VCaP (cell line): ENCODE results near the gene DRG2.

Experiments
- H3K27ac ChIP-seq: fragments of 450-650 bp; 2 replicates; pipeline ENCODE4 v1.5.1; 2017
- TF ChIP-seq, protein P1 (sequence below): fragments of 450-650 bp; conservative IDR thresholded peaks from 2 replicates; pipeline ENCODE4 v1.5.1; 2017; ENCODE audit warnings: mild to moderate bottlenecking, moderate library complexity

DRG2 gene

DNA sequence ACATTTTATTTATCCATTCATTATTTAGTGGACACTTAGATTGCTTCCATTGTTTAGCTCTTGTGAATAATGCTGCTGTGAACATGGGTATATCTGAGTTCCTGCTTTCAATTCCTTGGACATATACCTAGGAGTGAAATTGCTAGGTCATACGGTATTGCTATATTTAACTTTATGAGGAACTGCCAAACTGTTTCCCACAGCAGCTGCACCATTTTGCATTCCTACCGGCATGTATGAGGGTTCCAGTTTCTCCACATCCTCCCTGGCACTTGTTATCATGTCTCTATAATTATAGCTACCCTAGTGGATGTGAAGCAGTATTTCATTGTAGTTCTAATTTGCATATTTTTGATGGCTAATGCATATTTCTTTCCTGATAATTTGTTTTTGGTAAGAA is 23.7 kb upstream of the DRG2 start:
- H3K27ac ChIP-seq: no peak overlapping the region
- TF ChIP-seq, protein P1, sequence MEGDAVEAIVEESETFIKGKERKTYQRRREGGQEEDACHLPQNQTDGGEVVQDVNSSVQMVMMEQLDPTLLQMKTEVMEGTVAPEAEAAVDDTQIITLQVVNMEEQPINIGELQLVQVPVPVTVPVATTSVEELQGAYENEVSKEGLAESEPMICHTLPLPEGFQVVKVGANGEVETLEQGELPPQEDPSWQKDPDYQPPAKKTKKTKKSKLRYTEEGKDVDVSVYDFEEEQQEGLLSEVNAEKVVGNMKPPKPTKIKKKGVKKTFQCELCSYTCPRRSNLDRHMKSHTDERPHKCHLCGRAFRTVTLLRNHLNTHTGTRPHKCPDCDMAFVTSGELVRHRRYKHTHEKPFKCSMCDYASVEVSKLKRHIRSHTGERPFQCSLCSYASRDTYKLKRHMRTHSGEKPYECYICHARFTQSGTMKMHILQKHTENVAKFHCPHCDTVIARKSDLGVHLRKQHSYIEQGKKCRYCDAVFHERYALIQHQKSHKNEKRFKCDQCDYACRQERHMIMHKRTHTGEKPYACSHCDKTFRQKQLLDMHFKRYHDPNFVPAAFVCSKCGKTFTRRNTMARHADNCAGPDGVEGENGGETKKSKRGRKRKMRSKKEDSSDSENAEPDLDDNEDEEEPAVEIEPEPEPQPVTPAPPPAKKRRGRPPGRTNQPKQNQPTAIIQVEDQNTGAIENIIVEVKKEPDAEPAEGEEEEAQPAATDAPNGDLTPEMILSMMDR: no peak

DNA sequence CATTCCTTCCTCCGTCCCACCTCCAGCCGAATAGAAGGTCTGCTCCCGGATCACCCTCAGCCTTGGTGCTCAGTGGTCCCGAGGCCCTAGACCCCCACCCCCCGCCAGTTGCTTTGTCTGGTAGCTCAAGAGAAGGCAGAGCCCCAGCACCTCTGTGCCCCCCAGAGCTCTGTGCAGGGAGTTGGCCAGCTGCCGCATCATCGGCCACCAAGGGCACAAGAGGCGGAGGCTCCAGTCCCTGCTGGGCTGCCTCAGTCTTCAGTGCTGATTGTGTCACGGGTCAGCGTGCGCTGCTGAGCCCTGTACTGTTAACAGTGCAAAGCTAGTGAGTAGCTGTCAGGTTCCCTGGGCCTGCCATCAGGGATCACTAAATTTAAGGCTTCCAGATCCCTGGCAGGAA is 22.2 kb upstream of the DRG2 start:
- no peak overlapping the region for H3K27ac ChIP-seq
- TF ChIP-seq, protein P1: no peak

DNA sequence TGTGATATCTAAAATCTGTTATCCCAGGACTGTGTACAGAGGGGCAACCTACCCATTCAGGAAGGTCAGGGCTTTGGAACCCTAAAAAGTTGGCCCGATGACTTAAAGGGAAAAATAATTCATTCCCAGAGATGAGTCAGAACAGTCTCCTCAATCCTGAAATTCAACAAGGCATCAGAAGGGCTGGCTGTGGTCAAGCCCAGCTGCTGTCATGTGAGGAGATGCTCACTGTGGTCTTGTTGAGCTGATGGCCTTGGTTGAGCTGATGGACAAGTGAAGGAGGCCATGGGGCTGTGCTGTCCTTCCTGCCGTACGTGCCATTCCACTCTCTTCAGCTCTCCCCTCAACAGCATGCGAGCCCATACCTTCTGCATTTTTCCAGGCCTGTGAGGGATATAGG is 20.9 kb upstream of the DRG2 start:
- no peak overlapping the region for H3K27ac ChIP-seq
- TF ChIP-seq, protein P1: no peak

DNA sequence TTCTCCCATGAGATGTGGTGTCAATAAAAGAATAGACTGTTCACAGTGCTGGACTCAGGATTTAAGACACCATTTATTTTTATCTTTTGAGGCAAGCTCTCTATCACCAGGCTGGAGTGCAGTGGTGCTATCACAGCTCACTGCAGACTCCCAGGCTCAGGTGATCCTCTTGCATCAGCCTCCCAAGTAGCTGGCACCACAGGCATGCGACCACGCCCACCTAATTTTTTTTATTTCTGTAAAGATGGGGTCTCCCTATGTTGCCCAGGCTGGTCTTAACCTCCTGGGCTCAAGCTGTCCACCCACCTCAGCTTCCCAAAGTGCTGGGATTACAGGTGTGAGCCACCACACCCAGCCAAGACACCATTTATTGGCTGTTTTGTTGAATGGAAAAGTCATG is 18.6 kb upstream of the DRG2 start:
- no peak overlapping the region for H3K27ac ChIP-seq
- TF ChIP-seq, protein P1: no peak

DNA sequence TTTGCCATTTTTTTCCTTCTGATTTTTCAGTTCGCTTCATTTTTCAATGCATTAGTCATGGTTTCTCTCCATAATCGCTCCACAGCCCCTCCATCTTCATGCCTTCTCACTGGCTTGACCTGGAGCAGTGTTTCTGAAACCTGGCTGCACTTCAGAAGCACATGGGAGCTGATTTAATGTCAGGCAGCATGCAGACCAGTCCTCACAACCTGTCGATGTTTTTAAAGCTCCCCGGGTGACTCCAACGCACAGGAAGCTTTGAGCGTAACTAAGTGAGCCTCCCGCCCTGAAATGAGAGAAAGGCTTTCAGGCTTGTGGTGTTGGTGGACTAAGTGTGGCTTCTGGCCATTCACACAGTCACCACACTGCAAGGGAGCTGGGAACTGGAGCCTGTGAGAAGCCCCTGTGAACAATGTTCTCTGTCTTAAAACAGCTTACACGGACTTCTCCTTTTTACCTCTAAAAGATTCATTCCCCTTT is 16.8 kb upstream of the DRG2 start:
- no peak overlapping the region for H3K27ac ChIP-seq
- TF ChIP-seq, protein P1: no peak

DNA sequence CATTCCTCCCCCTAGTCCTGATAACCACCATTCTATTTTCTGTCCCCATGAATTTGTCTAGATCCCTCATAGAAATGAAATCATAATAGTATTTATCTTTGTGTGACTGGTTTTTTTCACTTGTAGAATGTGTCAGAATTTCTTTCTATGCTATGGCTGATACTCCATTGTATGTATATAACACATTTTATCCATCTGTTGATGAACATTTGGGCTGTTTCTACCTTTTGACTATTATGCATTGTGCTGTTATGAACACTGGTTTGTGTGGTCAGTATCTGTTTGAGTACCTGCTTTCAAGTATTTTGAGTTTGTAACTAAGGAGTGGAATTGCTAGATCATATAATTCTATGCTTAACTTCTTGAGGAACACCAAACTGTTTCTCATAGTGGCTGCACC is 16.0 kb upstream of the DRG2 start:
- no peak overlapping the region for H3K27ac ChIP-seq
- TF ChIP-seq, protein P1: no peak

DNA sequence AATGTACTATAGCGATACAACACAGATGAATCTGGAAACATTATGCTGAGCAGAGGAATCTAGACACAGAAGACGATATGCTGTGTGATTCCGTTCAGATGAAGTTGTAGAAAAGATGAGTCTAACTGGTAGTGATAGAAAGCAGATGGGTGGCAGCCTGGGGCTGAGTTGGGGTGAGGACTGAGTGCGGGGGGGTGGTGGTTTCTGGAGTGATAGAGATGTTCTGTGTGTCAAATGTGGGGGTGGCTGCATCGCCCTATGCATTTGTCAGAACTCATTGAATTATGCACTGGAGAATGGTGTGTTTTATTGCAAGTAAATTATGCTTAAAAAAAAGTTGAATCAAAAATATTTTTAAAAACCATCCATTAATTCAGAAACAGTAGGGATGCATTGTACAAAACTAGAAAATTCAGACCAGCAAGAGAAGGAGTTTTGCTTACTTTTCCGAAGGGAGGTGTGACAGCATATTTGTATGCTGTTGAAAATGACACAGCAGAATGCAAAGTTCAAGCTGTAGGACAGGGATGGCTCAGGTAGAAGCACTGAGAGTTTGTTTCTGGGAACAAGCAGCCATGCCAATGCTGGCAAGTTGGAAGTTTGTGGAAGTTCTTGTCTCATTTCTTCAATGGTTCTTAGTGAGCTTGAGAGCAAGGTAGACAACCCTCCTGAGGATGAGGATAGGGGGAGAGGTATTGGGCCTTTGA is 13.0 kb upstream of the DRG2 start:
- H3K27ac ChIP-seq: no peak overlapping the region
- TF ChIP-seq, protein P1: no peak
